AG10803 (cell line): ENCODE data around the gene PLPP7.

Source experiments
- DNase-seq: peaks from one replicate; pipeline ENCODE4 v3.0.0; 2010; ENCODE audit warnings: low read depth
- H3K4me3 ChIP-seq: 2 replicates; pipeline ENCODE4 v1.5.1; 2011; ENCODE audit warnings: mild to moderate bottlenecking, low read length, control low read depth
- CTCF ChIP-seq: conservative IDR thresholded peaks from 2 replicates; pipeline ENCODE4 v1.5.1; 2011; ENCODE audit warnings: mild to moderate bottlenecking, low read length, control low read depth, inconsistent platforms

Gene PLPP7

DNA sequence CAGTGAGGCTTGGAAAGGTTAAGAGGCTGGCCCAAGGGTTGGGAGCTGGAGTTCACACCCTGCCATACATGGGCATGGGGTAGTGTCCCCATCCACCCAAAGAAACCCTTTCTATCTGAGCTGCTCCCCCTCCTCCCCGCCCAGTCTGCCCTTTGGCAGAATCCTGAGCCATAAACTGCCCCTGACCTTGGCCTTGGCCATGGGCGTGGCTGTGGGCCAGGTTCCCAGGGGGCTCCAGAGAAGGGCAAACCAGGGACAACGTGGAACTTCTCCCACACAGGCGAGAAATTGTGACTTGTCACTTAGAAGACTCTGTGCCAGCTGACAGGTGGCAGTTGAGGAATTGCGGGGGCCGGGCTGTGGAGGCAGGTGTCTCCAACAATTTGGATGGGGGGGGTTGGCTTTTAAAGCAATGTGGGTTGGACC is 18.0 kb upstream of the PLPP7 start:
- no peak for TF ChIP-seq CTCF
- no peak overlapping the region for H3K4me3 ChIP-seq
- no peak for DNase-seq

DNA sequence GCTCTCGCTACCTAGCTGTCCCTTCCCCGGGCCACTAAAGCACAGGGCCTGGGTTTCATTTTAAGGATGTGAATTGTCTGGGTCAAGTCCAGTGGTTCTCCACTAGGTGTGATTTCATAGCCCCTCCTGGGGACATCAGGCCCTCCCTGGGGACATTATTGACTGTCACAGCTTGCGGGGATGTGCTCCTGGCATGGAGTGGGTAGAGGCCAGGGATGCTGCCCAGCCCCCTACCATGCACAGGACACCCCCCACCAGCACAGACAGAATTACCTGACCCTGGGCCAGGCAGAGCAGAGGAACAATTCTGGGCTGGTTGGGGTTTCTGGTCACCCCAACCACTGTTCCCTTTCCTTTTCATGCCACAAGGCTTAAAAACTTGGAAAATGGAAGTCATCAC is 17.3 kb upstream of the PLPP7 start:
- TF ChIP-seq CTCF: no peak
- DNase-seq: no peak
- H3K4me3 ChIP-seq: no peak overlapping the region

DNA sequence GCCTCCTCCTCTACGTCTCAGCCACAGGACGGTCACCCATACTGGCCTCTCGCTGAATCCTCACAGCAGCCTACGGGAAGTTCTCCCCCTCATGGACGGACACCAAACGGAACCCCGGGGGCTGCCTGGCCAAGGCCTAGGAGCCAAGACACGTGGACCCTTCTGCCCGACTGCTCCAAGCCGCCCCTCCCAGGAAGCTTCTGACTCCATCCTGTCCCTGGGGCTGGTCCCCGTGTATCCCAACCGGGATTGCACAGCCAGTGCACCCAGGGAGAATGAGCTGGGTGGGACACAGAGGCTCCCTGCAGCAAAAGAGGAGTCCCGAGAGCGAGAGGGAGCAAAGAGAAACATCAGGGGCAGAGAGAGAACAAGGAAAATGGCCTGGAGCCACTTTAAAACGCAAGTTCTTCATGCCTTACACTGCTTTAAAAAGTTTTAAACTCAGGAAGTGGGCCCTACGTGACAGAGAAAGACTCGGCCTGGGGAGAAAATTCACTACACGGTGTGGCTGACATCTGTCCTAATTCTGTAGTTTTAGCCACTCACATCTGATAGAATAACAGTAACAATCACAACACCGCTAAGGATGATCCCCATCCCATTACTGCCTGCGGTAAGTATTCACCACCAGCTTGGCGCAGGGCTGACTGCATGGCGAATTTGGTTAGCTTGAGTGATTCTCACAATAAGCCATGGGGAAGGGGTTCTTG is 16.2 kb upstream of the PLPP7 start:
- H3K4me3 ChIP-seq: no peak overlapping the region
- TF ChIP-seq CTCF: no peak
- no peak for DNase-seq

DNA sequence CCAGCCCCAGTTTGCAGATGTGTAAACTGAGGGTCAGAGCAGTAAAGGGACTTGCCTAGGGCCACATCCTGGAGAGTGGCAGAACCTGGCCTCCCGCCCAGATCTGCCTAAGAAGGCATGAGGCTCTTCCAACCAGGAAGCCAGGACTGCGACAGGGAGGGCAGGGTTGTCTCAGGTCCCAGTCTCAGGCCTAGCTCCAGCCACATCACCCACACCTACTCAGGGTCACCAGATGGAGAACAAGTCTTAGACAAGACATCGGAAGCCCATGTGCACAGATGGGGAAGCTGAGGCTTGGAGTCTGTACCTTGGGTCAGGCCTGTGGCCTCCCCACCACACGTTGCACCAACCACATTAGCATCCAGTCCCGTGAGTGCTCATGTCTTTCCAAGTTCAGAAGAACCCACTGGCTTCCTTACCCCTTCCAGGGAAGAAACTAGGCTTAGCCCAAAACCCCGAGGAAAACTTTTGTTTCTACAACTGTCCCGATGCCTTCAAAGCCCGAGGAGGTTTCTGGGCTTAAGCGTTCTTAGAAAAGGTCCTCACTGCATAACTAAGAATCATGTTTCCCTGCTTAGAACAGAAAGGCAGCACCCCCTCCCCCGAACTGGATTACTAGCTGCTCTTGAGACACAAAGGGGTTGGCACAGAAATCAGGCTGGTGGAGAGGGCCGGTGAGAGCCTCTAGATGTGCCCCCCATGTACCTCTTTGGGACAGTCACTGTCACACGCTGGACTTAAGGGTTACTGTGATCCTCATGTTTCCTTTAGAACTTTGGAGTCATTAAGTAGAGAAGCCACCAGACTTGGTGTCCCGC is 15.5 kb upstream of the PLPP7 start:
- no peak overlapping the region for H3K4me3 ChIP-seq
- DNase-seq: no peak
- no peak for TF ChIP-seq CTCF

DNA sequence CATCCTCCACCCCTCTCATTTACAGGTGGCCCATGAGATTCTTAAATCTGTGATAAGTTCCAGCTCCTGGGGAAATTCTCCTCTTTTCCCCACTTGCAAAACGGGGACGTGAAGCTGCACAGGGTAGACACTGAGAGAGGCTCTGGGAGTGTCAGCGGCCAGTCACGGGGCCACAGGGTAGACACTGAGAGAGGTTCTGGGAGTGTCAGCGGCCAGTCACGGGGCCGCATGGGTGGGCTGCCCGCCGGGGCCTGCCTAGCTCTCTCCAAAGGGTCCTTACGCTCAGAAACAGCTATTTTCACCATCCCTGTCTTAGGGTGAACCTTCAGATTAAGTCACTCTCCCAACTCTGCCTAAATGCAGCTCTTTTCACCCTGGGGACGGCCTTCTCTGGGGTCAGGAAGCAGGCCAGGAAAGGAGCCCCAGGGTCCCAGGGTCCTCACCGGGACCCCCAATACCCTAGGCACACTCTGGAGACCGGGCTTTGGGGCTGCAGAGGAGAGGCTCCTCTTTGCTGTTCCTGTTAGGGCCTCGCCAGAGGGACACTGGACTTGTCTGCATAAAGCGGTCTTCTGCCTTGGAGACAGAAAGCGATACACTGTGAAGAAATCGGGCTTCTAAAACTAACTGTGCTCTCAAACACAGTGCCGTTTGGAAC is 14.7 kb upstream of the PLPP7 start:
- H3K4me3 ChIP-seq: no peak overlapping the region
- DNase-seq: no peak
- TF ChIP-seq CTCF: no peak

DNA sequence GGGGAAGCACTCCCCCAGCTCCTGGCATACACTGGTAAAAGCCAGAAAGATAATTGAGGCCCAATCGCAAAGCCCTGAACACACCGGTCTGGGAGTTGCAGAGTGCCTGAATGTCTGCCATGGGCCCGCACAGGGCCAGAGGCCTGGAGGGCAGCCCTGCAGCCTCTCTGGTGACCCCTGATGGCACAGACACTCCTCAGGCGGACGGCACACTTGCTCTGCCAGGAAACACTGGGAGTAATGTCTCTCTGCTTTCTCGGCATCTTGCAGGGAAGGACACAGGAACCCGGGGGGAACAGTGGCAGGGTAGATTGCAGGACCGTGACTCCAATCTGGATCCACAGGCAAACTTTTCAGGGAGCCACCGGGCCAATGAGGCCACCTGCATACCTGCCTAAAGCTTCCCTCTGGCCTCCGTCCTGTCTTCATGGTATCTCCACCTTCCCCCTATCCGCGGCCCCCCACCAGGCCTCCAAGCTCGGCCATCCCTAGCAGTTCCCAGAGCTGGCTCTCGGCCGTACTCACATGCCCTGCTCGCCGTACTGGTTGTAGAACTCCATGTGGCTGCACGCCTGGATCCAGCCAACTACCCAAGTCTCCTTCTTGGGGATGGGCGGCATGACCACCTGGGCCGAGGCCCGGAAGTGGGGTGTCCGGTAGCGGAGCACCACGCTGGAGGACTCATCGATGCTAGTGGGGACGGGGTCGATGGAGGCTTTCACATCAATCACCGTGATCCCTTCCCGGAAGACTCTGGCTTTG is 14.0 kb upstream of the PLPP7 start:
- DNase-seq: no peak
- H3K4me3 ChIP-seq: no peak overlapping the region
- TF ChIP-seq CTCF: no peak
